ENCODE measurements around the gene IQSEC1.

IQSEC1 gene

GRCh38 chr3:13073326-13074005 is at the start of gene IQSEC1:
IQSEC1 (minus strand) TSS chr3:13073429; CDS start chr3:13073014, 415 bp downstream.
- peak; percentile 89 for DNase-seq

- DNase-seq: no peak
Measured at GRCh38 chr3:13122081-13123012, 49.1 kb upstream of the IQSEC1 start.

GRCh38 chr3:13121553-13122001 is 48.3 kb upstream of the IQSEC1 start:
- no peak for DNase-seq

- no peak for DNase-seq
Measured at GRCh38 chr3:13120928-13121552, 47.8 kb upstream of the IQSEC1 start.

GRCh38 chr3:13120289-13120927 is 47.2 kb upstream of the IQSEC1 start:
- no peak for DNase-seq

GRCh38 chr3:13119471-13120220 is 46.4 kb upstream of the IQSEC1 start:
- no peak for DNase-seq

GRCh38 chr3:13116426-13116825 is 43.2 kb upstream of the IQSEC1 start:
- DNase-seq: no peak

GRCh38 chr3:13115991-13116390 is 42.8 kb upstream of the IQSEC1 start:
- DNase-seq: no peak

- DNase-seq: no peak
Measured at GRCh38 chr3:13115576-13115910, 42.3 kb upstream of the IQSEC1 start.

GRCh38 chr3:13114811-13115575 is 41.8 kb upstream of the IQSEC1 start:
- DNase-seq: no peak

- no peak for DNase-seq
Measured at GRCh38 chr3:13113346-13114330, 40.4 kb upstream of the IQSEC1 start.

- DNase-seq: no peak
Measured at GRCh38 chr3:13112521-13113345, 39.5 kb upstream of the IQSEC1 start.

- no peak for DNase-seq
Measured at GRCh38 chr3:13111873-13112520, 38.8 kb upstream of the IQSEC1 start.

GRCh38 chr3:13111173-13111872 is 38.1 kb upstream of the IQSEC1 start:
- no peak for DNase-seq

GRCh38 chr3:13110678-13111116 is 37.5 kb upstream of the IQSEC1 start:
- peak; percentile 79 for DNase-seq

- DNase-seq: no peak
Measured at GRCh38 chr3:13109516-13109915, 36.3 kb upstream of the IQSEC1 start.

GRCh38 chr3:13108861-13109260 is 35.6 kb upstream of the IQSEC1 start:
- DNase-seq: no peak

- no peak for DNase-seq
Measured at GRCh38 chr3:13107661-13108060, 34.4 kb upstream of the IQSEC1 start.
